GM18498 (cell line): Measurements from ENCODE around the gene PROB1.
"Not testable (repeated sequence)": the region's sequence is repeated elsewhere in the genome, so short reads cannot be mapped to it uniquely, and the experiment has no call there.

ENCODE experiments used
- ATAC-seq: cut with Tn5 transposase; IDR thresholded peaks from one replicate; pipeline ENCODE4 v1.9.1; 2021; ENCODE audit warnings: mild to moderate bottlenecking, moderate library complexity; ENCODE audit not compliant: unreplicated experiment

PROB1 gene

GRCh38 chr5:139381837-139382761 is 12.8 kb downstream of the PROB1 start:
- no peak for ATAC-seq

DNA sequence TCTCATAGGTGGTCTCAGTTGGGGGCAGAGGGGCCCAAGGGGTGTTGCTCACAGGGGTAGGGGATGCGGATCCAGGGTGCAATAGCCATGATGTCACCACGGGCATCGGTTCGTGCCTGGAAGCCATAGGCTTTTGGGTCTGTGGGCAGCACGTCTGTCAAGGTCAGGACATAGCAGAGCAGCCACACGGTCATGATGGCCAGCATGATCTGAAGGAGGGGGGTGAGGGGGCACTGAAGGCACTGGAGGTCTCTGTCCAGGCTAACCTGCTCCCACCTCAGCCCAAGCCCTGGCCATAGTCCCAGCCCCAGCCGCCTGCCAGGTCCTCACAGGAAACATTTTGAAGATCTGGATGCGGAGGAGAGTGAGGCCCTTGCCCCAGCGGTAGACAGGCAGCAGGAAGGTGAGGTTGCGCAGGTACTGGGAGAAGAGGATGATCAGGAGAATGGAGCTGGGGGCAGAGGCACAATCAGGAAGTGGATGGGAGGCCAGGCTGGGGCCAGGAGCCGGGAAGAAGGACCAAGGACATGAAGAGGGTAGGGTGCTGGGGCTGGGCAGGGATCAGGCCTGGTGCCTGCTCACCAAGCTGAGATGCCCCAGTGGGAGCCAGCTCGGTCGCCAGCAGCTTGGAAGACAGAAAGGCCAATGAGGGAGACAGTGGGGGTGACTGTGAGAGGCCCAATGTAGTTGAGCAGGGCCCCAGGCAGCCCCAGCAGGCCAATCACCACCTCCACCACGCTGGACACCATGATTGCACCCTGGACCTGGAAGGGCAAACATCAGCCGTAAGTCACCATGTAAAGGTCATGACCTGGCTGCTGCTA is 15.1 kb downstream of the PROB1 start:
- no peak for ATAC-seq

GRCh38 chr5:139378941-139379361 is 16.0 kb downstream of the PROB1 start:
- ATAC-seq: no peak

DNA sequence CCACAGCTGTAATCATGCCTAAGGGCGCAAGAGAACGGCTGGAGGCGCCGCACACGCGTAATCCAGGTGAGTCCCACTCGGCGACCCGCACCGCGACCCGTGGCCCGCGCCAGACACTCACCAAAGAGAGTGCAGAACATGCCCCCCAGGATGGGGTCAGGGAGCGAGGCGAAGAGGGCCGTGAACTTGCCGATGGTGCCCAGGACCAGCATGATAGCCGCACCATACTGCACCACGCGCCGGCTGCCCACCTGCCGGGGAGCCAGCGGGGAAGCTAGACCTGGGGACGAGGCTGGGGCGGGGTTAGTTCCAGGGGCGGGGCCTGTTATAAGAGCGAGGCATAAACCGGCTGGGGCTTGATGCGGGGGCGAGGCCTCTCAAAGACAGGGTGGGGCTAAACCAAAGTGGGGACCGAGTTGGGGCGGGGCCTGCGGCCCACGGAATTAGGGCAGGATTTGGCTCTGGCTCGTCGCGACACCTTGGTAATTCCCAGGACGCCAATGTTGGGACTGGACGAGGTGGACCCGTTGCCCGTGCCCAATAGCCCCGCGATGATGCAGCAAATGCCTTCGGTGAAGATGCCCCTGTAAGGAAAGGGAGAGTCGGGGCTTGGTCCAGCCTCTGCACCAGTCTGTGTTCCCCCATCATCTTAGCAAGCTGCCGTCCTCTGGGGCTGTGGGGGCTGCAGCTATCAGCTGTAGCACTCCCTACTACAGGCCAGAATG is 16.6 kb downstream of the PROB1 start:
- ATAC-seq: no peak

DNA sequence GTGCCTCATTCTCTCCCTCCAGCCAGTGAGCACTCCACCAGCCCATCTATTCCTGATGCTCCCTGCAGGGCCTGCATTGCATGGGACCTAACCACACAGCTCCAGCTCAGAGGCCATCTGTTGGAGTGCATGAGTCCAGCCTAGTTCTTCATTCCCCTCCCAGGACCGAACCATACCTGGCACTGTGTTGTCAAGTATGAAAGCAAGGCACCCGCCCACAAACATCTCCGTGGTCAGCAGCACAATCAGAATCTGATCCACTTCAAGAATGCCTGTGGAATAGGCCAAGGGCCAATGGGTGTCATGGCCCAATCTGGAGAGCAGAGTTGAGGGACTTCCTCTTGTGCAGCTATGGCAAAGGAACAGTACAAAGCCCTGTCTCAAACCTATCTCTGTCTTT is 17.7 kb downstream of the PROB1 start:
- no peak for ATAC-seq

GRCh38 chr5:139376364-139376763 is 18.5 kb downstream of the PROB1 start:
- no peak for ATAC-seq

DNA sequence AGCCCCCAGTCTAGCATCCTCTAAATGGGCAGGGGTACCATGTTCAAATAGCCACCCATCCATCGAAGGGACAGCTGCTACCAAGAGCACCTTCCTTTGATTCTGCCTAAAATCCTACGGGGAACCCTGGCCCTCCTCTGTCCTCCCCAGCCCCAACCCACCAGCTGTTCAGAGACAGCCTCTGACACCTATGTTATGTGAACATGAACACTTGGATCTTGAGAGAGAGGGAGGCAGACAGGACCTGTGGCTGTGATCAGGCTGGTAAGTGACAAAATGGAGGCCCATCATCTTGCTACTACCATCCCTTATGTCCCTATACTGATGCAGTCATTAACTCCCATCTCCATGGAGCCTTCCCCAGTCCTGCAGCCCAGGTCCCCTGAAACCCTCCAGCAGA is 20.0 kb downstream of the PROB1 start:
- ATAC-seq: no peak

DNA sequence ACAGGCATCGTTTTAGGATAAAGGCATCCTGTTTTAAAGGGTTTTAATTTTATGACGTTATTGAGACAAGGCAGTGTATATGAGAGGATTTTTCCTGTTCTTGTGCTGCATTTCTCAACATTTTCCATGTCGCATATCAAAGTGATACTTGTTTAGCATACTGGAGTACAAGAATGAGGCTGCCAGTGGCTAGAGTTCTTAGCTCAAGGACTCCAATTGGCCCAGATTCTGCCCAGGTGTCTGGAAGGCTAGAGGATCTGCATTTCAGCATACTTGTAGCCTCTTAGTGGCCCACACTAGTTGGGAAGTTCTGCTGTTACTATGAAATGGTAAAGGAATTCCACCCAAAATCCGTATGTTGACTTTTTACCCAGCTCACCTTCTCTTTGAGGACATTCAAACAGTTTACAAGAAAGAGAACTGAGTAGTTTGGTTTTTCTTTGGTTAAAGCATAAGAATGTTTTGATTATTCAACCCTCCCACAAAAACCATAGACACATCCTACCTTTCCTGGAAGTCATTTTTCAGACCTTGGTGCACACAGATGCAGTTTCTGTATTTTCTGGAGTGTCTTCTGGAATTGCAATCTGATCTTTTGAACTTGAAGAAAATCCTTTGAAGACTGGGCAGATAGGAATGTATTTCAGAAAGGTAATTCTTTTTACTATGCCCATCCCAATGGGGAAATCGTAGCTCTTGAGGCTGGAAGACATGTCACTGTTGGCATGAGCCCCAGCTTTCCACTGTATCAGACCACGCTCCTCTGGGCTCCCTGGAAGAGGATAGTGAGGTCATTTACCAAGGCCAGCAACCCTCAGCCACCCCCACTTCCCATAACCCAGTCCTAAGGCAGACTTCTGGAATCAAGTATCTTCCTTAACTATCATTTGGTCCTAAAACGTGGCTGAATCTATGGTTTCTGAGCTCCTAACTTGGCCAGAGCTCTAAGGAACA is 23.1 kb downstream of the PROB1 start:
- no peak for ATAC-seq

GRCh38 chr5:139369181-139369580 is 25.7 kb downstream of the PROB1 start:
- ATAC-seq: no peak

DNA sequence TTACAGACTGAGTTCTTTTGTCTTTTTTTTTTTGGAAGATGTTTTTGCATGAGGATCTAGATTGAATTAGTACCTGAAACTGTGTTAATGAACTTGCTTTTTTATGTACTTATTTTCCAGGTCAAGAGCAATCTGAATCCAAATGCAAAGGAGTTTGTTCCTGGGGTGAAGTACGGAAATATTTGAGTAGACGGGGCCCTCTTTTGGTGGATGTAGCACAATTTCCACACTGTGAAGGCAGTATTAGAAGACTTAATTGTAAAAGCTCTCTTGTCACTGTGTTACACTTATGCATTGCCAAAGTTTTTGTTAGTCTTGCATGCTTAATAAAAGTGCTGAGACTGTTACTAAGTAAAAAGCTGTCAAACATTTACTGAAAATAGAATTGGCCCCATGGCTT is 26.3 kb downstream of the PROB1 start:
- ATAC-seq: no peak

DNA sequence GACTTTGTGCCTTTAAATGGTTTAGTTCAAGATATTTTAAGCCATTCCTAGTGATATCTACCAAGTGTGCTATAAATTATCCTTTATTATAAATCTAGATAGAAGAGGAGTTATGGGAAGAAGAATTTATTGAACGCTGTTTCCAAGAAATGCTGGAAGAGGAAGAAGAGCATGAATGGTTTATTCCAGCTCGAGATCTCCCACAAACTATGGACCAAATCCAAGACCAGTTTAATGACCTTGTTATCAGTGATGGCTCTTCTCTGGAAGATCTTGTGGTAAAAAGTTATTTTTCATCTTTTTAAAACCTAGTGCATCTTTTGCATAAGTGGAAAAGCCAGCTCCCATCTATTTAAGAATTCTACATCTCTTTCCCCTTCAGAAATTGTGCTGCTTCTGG is 30.4 kb downstream of the PROB1 start:
- ATAC-seq: no peak

DNA sequence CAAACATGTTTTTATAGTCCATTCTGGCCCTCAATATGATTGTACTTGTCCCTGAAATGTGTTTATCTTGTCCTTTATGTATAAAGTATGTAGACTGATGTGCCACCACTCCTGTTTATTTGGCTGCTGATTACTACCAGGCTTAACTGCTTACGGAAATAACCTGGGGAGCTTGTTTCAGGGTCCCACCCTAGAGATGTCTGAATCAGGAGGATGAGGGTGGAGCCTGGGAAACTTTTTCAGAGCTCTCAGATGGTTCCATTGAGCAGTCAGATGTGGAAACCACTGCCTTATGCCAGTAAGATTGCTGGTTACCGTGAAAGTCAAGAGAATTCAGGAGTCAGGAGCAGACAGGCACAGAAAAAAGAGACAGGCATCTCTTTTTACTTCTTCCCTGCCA is 31.0 kb downstream of the PROB1 start:
- ATAC-seq: no peak

DNA sequence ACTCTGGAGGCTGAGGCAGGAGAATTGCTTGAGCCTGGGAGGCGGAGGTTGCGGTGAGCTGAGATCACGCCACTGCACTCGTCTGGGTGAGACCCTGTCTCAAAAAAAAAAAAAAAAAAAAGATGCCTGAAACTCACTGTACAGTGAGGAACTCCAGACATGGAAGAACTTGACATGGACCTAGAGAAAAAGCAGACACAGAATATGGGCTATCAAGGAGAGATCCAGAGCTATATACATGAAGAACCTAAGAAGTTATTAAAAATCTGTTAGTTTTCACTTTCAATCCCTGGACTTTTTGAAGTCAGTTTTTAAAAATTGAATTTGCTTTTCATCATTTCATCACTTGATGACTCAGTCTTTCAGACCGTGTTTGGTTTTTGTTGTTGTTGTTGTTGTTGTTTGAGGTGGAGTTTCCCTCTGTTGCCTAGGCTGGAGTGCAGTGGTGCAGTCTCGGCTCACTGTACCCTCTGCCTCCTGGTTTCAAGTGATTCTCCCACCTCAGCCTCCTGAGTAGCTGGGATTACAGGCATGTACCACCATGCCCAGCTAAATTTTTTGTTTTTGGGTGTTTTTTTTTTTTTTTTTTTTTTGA is 33.0 kb downstream of the PROB1 start:
- no peak for ATAC-seq

DNA sequence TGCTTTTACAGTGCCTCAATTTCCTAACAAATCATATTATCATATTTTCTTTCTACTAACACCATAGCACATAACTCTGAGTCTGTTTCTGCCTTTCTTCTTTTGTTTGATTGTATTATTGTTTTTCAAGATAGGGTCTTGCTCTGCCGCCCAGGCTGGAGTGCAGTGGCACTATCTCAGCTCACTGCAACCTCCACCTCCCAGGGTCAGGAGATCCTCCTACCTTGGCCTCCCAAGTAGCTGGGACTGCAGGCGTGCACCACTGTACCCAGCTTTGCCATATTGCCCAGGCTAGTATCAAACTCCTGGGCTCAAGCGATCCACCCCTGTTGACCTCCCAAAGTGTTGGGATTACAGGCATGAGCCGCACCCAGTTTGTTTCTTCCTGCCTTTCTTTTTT is 34.5 kb downstream of the PROB1 start:
- no peak for ATAC-seq

DNA sequence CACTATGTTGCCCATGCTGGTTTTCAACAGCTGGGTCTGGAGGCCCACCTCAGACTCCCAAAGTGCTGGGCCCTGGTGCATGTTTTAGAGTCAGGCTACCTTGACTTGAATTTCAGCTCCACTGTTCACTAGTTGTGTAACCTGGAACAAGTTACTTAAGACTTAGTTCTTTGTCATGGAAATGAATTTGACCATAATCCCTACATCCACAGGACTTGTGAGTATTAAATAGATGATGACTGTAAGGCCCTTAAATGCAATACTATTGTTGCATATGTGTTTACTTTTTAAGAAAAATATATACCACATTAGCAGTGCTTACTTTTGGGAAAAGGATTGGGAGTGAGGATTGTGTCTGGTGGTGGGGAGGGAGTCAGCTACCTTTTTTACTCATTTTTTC is 36.8 kb downstream of the PROB1 start:
- no peak for ATAC-seq

- ATAC-seq: not testable (repeated sequence)
Observed at GRCh38 chr5:139355900-139356299, 39.0 kb downstream of the PROB1 start.

DNA sequence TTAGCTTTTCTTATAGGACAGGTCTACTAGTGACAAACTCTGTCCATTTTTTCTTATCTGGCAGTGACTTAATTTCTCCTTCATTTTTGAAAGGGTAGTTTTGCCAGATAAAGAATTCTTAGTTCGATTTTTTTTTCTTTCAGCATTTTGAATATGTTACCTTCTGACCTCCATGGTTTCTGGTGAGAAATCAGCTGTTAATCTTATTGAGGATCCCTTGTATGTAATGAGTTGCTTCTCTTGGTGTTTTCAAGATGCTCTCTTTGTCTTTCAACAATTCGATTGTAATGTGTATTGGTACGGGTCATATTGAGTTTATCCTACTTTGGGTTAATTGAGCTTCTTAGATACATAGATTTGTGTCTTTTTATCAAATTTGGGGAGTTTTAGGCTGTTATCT is 40.7 kb downstream of the PROB1 start:
- no peak for ATAC-seq

DNA sequence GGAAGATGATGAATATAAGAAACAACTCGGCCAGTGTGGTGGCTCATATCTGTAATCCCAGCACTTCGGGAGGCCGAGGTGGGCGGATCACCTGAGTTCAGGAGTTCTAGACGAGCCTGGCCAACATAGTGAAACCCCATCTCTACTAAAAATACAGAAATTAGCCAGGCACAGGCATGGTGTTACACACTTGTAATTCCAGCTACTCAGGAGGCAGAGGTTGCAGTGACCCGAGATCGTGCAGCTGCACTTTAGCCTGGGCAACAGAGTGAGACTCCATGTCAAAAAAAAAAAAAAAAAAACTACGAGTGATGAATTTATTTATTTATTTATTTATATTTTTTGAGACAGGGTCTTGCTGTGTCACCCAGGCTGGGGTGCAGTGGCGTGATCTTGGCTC is 47.0 kb downstream of the PROB1 start:
- not testable (repeated sequence) for ATAC-seq

DNA sequence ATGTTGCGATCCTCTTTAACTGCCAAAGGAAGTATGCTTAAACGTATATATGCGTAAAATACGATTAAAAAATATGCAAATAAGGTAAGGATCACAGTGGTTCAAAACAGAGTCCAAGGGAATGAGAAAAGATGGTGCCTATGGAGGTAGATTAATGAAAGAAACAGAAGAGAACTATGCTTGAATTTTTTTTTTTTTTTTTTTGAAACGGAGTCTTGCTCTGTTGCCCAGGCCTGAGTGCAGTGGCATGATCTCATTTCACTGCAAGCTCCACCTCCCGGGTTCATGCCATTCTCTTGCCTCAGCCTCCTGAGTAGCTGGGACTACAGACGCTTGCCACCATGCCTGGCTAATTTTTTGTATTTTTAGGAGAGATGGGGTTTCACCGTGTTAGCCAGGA is 49.5 kb downstream of the PROB1 start:
- not testable (repeated sequence) for ATAC-seq

DNA sequence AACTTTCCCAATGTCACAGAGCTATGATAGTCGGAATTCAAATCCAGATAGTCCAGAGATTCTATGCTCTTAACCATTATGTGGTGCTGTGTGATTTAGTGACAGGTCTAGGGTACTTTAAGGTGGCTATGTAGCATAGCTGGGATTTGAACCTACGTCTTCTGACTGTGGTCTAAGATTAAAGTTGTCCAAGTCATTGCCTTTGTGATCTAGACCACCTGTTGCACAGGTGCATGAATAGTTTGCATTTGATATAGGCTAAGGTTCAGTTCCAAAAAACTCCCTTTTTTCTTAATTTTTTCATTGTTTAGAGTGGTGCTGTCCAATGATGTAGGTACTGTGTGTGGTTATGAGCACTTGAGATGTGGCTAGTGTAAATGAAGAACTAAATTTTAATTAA is 50.7 kb downstream of the PROB1 start:
- no peak for ATAC-seq
